Bronchial epithelial cell (primary cell): ENCODE results near the gene PLXND1. TPM values are rescaled to one million over a fixed set of nuclear protein-coding genes. Genes with fewer than 3 reads are reported as not detected.

Source experiments
- DNase-seq: peaks from one replicate; pipeline ENCODE4 v3.0.0-alpha.2; 2010; ENCODE audit warnings: low read depth
- FAIRE-seq: peaks from 2 replicates; lab custom pipeline; 2011; peaks lifted over from hg19 to GRCh38; lab: Jason Lieb, UNC
- H3K27me3 ChIP-seq: 2 replicates; pipeline ENCODE4 v1.5.1; 2011; ENCODE audit warnings: low read length; ENCODE audit not compliant: control insufficient read depth, insufficient read depth
- H3K36me3 ChIP-seq: 2 replicates; pipeline ENCODE4 v1.5.1; 2011; ENCODE audit warnings: low read length; ENCODE audit not compliant: control insufficient read depth, insufficient read depth
- H3K4me3 ChIP-seq: 2 replicates; pipeline ENCODE4 v1.5.1; 2011; ENCODE audit warnings: mild to moderate bottlenecking, low read depth, low read length, control low read depth
- total RNA-seq: library from RNA; depleted of rRNA; stranded (reverse); fragments of >200 nt; gene quantifications from 2 replicates; pipeline ENCODE4 v1.2.1, GENCODE V29; 2014
- TF ChIP-seq, protein P1 (sequence below): IDR thresholded peaks from 2 replicates; pipeline ENCODE4 v1.5.1; 2011; ENCODE audit warnings: mild to moderate bottlenecking, moderate library complexity, low read length, control low read depth, inconsistent platforms; ENCODE audit not compliant: insufficient read depth, severe bottlenecking

Gene PLXND1
- total RNA-seq, 1 donor from 2014 or later, result 2.4 TPM

GRCh38 chr3:129583289-129583688, 23.2 kb downstream of the PLXND1 start:
- Histone ChIP-seq H3K4me3 (no peak overlapping the region), H3K27me3 (no peaks in the 10 kb centered on the region), H3K36me3 (no peaks in the 10 kb centered on the region)
- no peak for FAIRE-seq
- DNase-seq, result no peak
- TF ChIP-seq, protein P1, sequence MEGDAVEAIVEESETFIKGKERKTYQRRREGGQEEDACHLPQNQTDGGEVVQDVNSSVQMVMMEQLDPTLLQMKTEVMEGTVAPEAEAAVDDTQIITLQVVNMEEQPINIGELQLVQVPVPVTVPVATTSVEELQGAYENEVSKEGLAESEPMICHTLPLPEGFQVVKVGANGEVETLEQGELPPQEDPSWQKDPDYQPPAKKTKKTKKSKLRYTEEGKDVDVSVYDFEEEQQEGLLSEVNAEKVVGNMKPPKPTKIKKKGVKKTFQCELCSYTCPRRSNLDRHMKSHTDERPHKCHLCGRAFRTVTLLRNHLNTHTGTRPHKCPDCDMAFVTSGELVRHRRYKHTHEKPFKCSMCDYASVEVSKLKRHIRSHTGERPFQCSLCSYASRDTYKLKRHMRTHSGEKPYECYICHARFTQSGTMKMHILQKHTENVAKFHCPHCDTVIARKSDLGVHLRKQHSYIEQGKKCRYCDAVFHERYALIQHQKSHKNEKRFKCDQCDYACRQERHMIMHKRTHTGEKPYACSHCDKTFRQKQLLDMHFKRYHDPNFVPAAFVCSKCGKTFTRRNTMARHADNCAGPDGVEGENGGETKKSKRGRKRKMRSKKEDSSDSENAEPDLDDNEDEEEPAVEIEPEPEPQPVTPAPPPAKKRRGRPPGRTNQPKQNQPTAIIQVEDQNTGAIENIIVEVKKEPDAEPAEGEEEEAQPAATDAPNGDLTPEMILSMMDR, result no peak

GRCh38 chr3:129582799-129583198, 23.7 kb downstream of the PLXND1 start:
- no peak overlapping the region for H3K4me3 ChIP-seq
- no peaks in the 10 kb centered on the region for H3K36me3 ChIP-seq
- FAIRE-seq (peak; percentile 47), DNase-seq (no peak)
- TF ChIP-seq, protein P1, result no peak
- no peaks in the 10 kb centered on the region for H3K27me3 ChIP-seq

GRCh38 chr3:129581623-129582022, 24.9 kb downstream of the PLXND1 start:
- TF ChIP-seq, protein P1, result no peak
- no peak overlapping the region for H3K4me3 ChIP-seq
- no peaks in the 10 kb centered on the region for H3K36me3 ChIP-seq
- H3K27me3 ChIP-seq, result no peaks in the 10 kb centered on the region
- FAIRE-seq (no peak), DNase-seq (no peak)

DNA sequence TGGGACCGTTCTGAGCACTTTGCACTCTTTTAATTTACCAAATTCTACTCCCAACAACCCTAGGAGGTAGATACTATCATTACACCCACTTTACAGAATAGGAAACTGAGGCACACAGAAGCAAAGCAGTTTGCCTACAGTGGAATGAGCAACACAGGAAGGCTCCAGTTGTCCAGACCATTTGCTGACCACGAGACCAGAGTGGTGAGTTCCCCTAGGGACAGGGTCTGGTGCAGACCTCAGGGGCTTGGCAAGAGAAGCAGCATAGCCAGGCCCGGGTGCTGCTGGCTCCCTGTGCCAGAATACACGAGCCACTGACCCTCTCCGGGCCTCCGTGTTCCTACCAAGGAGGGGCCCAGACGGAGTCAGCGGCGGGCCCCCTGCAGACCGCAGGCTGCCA, 26.5 kb downstream of the PLXND1 start:
- H3K27me3 ChIP-seq, result peaks cover 2% of the 10 kb centered on the region
- H3K36me3 ChIP-seq, result no peaks in the 10 kb centered on the region
- TF ChIP-seq, protein P1, result no peak
- no peak for DNase-seq
- H3K4me3 ChIP-seq, result no peak overlapping the region
- FAIRE-seq, result no peak

DNA sequence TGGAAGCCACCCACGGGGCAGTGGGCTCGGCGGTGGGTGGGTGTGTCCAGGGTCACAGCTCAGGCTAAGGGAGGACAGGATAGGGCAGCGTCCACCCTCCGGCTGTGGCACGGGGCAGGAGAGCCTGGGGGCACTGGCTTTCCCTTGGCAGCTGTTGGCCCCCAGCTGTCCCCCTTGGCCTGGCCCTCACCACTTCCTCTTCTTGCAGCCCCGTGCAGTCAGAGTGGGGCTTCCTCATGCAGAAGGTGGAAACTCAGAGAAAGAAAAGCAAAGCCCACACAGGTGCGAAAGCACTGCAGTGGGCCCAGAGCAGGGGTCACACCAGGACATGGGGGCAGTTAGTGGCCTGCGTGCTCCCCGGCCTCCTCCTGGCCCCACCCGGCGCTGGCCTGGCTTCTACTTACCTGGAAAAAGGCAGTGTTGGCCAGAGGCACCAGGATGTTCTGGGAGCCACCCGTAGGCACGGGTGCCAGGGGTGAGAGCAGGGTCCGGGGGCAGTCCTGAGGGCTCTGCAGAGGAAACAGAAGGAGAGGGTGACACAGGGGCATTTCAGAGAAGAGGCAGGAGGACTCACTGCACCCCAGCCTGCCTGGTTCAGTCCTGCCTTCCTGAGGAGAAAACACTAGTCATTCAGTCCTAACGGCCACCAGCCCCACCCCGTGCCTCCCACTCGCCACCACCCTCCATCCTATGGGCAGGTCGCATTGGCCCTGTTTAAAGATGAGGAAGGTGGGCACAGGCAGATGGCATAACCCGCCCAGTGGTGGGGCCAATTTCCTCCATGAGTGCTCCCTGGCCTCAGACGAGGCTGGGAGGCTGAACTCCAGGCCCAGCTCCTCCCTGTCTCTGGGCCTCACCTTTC, 28.3 kb downstream of the PLXND1 start:
- H3K4me3 ChIP-seq, result no peak overlapping the region
- H3K36me3 ChIP-seq, result no peaks in the 10 kb centered on the region
- peaks cover 2% of the 10 kb centered on the region for H3K27me3 ChIP-seq
- TF ChIP-seq, protein P1, result no peak
- no peak for DNase-seq
- FAIRE-seq, result no peak

GRCh38 chr3:129577366-129577765, 29.1 kb downstream of the PLXND1 start:
- DNase-seq (no peak), FAIRE-seq (no peak)
- Histone ChIP-seq H3K36me3 (no peaks in the 10 kb centered on the region), H3K27me3 (peaks cover 2% of the 10 kb centered on the region), H3K4me3 (no peak overlapping the region)
- TF ChIP-seq, protein P1, result no peak
